ENCODE data around the gene ANKRD37.

GRCh38 chr4:185421366-185422124, 24.9 kb downstream of the ANKRD37 start:
- TF ChIP-seq, protein P1, sequence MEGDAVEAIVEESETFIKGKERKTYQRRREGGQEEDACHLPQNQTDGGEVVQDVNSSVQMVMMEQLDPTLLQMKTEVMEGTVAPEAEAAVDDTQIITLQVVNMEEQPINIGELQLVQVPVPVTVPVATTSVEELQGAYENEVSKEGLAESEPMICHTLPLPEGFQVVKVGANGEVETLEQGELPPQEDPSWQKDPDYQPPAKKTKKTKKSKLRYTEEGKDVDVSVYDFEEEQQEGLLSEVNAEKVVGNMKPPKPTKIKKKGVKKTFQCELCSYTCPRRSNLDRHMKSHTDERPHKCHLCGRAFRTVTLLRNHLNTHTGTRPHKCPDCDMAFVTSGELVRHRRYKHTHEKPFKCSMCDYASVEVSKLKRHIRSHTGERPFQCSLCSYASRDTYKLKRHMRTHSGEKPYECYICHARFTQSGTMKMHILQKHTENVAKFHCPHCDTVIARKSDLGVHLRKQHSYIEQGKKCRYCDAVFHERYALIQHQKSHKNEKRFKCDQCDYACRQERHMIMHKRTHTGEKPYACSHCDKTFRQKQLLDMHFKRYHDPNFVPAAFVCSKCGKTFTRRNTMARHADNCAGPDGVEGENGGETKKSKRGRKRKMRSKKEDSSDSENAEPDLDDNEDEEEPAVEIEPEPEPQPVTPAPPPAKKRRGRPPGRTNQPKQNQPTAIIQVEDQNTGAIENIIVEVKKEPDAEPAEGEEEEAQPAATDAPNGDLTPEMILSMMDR (conservative IDR thresholded peaks at IDR 0.05; ENCODE audit: low read length), result no peak
- TF ChIP-seq EZH2phosphoT487 (IDR thresholded peaks at IDR 0.05; ENCODE audit: borderline replicate concordance), result no peak

Measured in Loucy (cell line).